Osteoblast (primary cell): ENCODE results near the gene OR2K2. TPM values are rescaled to one million over a fixed set of nuclear protein-coding genes. Genes with fewer than 3 reads are reported as not detected.

Experiments
- DNase-seq: peaks from one replicate; pipeline ENCODE4 v3.0.0; 2011; ENCODE audit warnings: low spot score, mixed read lengths; ENCODE audit not compliant: insufficient read length; ENCODE audit errors: missing footprints
- H2AFZ ChIP-seq: 2 replicates; pipeline ENCODE4 v1.6.0; 2011; ENCODE audit warnings: mild to moderate bottlenecking, low read length
- H3K27ac ChIP-seq: 2 replicates; pipeline ENCODE4 v1.5.1; 2011; ENCODE audit warnings: mild to moderate bottlenecking, low read depth, low read length, moderate library complexity
- H3K27me3 ChIP-seq: 2 replicates; pipeline ENCODE4 v1.6.0; 2012; ENCODE audit warnings: mild to moderate bottlenecking, control low read depth, inconsistent platforms, low read length, moderate library complexity; ENCODE audit not compliant: insufficient read depth
- H3K36me3 ChIP-seq: 2 replicates; pipeline ENCODE4 v1.5.1; 2011; ENCODE audit warnings: mild to moderate bottlenecking, low read length, control low read depth, moderate library complexity; ENCODE audit not compliant: insufficient read depth
- H3K4me1 ChIP-seq: 2 replicates; pipeline ENCODE4 v1.5.1; 2011; ENCODE audit warnings: mild to moderate bottlenecking, low read length, control low read depth, moderate library complexity; ENCODE audit not compliant: insufficient read depth
- H3K4me2 ChIP-seq: 2 replicates; pipeline ENCODE4 v1.6.0; 2011; ENCODE audit warnings: mild to moderate bottlenecking, low read length; ENCODE audit not compliant: insufficient read depth
- H3K4me3 ChIP-seq: fragments of 200-600 bp; sonication (generic); 3 replicates; pipeline ENCODE4 v1.5.1; 2012; ENCODE audit warnings: mild to moderate bottlenecking, low read length, inconsistent platforms; ENCODE audit not compliant: insufficient read depth
- H3K79me2 ChIP-seq: 2 replicates; pipeline ENCODE4 v1.6.0; 2012; ENCODE audit warnings: mild to moderate bottlenecking, low read length, control low read depth, inconsistent platforms; ENCODE audit not compliant: insufficient read depth
- H3K9me3 ChIP-seq: 2 replicates; pipeline ENCODE4 v1.5.1; 2011; ENCODE audit warnings: low read depth, low read length, control low read depth
- H4K20me1 ChIP-seq: 2 replicates; pipeline ENCODE4 v1.6.0; 2012; ENCODE audit warnings: mild to moderate bottlenecking, low read length, control low read depth; ENCODE audit not compliant: insufficient read depth
- CTCF ChIP-seq: IDR thresholded peaks from 2 replicates; pipeline ENCODE4 v1.5.1; 2011; ENCODE audit warnings: mild to moderate bottlenecking, low read depth, low read length, moderate library complexity; ENCODE audit errors: extremely low read depth
- total RNA-seq: library from RNA; depleted of rRNA; stranded (reverse); fragments of >200 nt; gene quantifications from 2 replicates; pipeline ENCODE4 v1.2.3, GENCODE V29; 2012

The OR2K2 gene
- total RNA-seq, result under 0.01 TPM in 1 of 2 replicates, not detected in the other

- Histone ChIP-seq H3K4me2 (no peak within 1 kb of the TSS), H3K9me3 (no peaks in the 10 kb centered on the region), H3K4me3 (no peak within 1 kb of the TSS), H3K79me2 (no peaks in the 10 kb centered on the region), H3K36me3 (no peaks in the 10 kb centered on the region), H3K27ac (no peak within 1 kb of the TSS), H2AFZ (no peak within 1 kb of the TSS), H4K20me1 (no peaks in the 10 kb centered on the region), H3K4me1 (no peaks in the 10 kb centered on the region), H3K27me3 (peaks cover 8% of the 10 kb centered on the region)
- DNase-seq, result no peak
- TF ChIP-seq CTCF, result no peak
Observed at GRCh38 chr9:111330124-111330523, at the start of gene OR2K2. Gene OR2K2, minus strand, starts transcription at chr9:111330224. Its CDS starts 1,791 bp downstream, at chr9:111328433.

- Histone ChIP-seq H3K79me2 (no peaks in the 10 kb centered on the region), H4K20me1 (no peaks in the 10 kb centered on the region), H3K9me3 (no peaks in the 10 kb centered on the region), H3K4me2 (no peak overlapping the region), H3K27ac (no peak overlapping the region), H3K4me3 (no peak overlapping the region), H3K4me1 (peaks cover 9% of the 10 kb centered on the region), H3K36me3 (peaks cover 65% of the 10 kb centered on the region), H2AFZ (no peak overlapping the region), H3K27me3 (no peaks in the 10 kb centered on the region)
- no peak for TF ChIP-seq CTCF
- DNase-seq, result no peak
Observed at GRCh38 chr9:111375817-111376564, 46.0 kb upstream of the OR2K2 start.

- H3K27ac ChIP-seq, result peak overlapping the region; percentile 29
- no peak for TF ChIP-seq CTCF
- no peak for DNase-seq
- no peaks in the 10 kb centered on the region for H3K9me3 ChIP-seq
- peaks cover 9% of the 10 kb centered on the region for H3K4me1 ChIP-seq
- no peaks in the 10 kb centered on the region for H3K79me2 ChIP-seq
- H3K27me3 ChIP-seq, result no peaks in the 10 kb centered on the region
- no peak overlapping the region for H2AFZ ChIP-seq
- peaks cover 70% of the 10 kb centered on the region for H3K36me3 ChIP-seq
- no peaks in the 10 kb centered on the region for H4K20me1 ChIP-seq
- no peak overlapping the region for H3K4me2 ChIP-seq
- no peak overlapping the region for H3K4me3 ChIP-seq
Observed at GRCh38 chr9:111375062-111375461, 45.0 kb upstream of the OR2K2 start.

- H3K79me2 ChIP-seq, result no peaks in the 10 kb centered on the region
- no peak overlapping the region for H3K27ac ChIP-seq
- peaks cover 75% of the 10 kb centered on the region for H3K36me3 ChIP-seq
- no peak overlapping the region for H3K4me3 ChIP-seq
- peaks cover 9% of the 10 kb centered on the region for H3K4me1 ChIP-seq
- no peaks in the 10 kb centered on the region for H3K27me3 ChIP-seq
- no peaks in the 10 kb centered on the region for H4K20me1 ChIP-seq
- H2AFZ ChIP-seq, result no peak overlapping the region
- TF ChIP-seq CTCF, result no peak
- H3K4me2 ChIP-seq, result no peak overlapping the region
- H3K9me3 ChIP-seq, result no peaks in the 10 kb centered on the region
- DNase-seq, result no peak
Observed at GRCh38 chr9:111372297-111372696, 42.3 kb upstream of the OR2K2 start.
